DND-41 (cell line): ENCODE results near the gene IL22RA1.

ENCODE experiments used
- ATAC-seq: fragments of 200-7000 bp; cut with Tn5 transposase; 3 replicates; pipeline ENCODE4 v1.9.1; 2021; ENCODE audit warnings: low read depth; ENCODE audit not compliant: insufficient read depth
- DNase-seq: peaks from one replicate; pipeline ENCODE4 v3.0.0-alpha.2; 2020
- H2AFZ ChIP-seq: 2 replicates; pipeline ENCODE4 v1.6.0; 2012; ENCODE audit warnings: low read depth, low read length
- H3K27ac ChIP-seq: 2 replicates; pipeline ENCODE4 v1.5.1; 2012; ENCODE audit warnings: low read length, inconsistent platforms
- H3K27me3 ChIP-seq: fragments of 200-600 bp; sonication (generic); 2 replicates; pipeline ENCODE4 v1.6.0; 2012; ENCODE audit warnings: low read length, mild to moderate bottlenecking, inconsistent platforms; ENCODE audit not compliant: insufficient read depth, poor library complexity
- H3K36me3 ChIP-seq: 2 replicates; pipeline ENCODE4 v1.5.1; 2012; ENCODE audit warnings: low read length, inconsistent platforms; ENCODE audit not compliant: insufficient read depth
- H3K4me1 ChIP-seq: 2 replicates; pipeline ENCODE4 v1.5.1; 2012; ENCODE audit warnings: mild to moderate bottlenecking, low read length; ENCODE audit not compliant: insufficient read depth
- H3K4me2 ChIP-seq: 2 replicates; pipeline ENCODE4 v1.6.0; 2012; ENCODE audit warnings: mild to moderate bottlenecking, moderate library complexity, low read length, inconsistent platforms; ENCODE audit not compliant: insufficient read depth
- H3K4me3 ChIP-seq, 2 experiments: fragments of 200-600 bp in 1 of 2; shearing (Covaris generic) in 1 of 2; 2 replicates each; pipeline ENCODE4 v1.5.1; 2012 to 2016; ENCODE audit warnings: inconsistent platforms in 2 of 2, low read length in 2 of 2, mild to moderate bottlenecking in 2 of 2, low read depth in 1 of 2, moderate library complexity in 1 of 2
- H3K79me2 ChIP-seq: 2 replicates; pipeline ENCODE4 v1.6.0; 2012; ENCODE audit warnings: low read length, inconsistent platforms; ENCODE audit not compliant: insufficient read depth
- H3K9ac ChIP-seq: 2 replicates; pipeline ENCODE4 v1.6.0; 2012; ENCODE audit warnings: low read depth, mild to moderate bottlenecking, inconsistent platforms, low read length, moderate library complexity
- H3K9me3 ChIP-seq: 2 replicates; pipeline ENCODE4 v1.5.1; 2012; ENCODE audit warnings: low read length, moderate library complexity, mild to moderate bottlenecking, inconsistent platforms; ENCODE audit not compliant: insufficient read depth, severe bottlenecking
- H4K20me1 ChIP-seq: 2 replicates; pipeline ENCODE4 v1.6.0; 2012; ENCODE audit warnings: low read length; ENCODE audit not compliant: insufficient read depth
- CTCF ChIP-seq: IDR thresholded peaks from 2 replicates; pipeline ENCODE4 v1.5.1; 2012; ENCODE audit warnings: borderline replicate concordance, low read length, moderate library complexity, mild to moderate bottlenecking; ENCODE audit not compliant: poor library complexity, severe bottlenecking; ENCODE audit errors: extremely low read depth
- EZH2 ChIP-seq: IDR thresholded peaks from 3 replicates; pipeline ENCODE4 v1.6.1; 2012; ENCODE audit warnings: borderline replicate concordance, low read depth, mild to moderate bottlenecking, moderate library complexity, low read length, inconsistent platforms; ENCODE audit not compliant: severe bottlenecking

Gene IL22RA1

DNA sequence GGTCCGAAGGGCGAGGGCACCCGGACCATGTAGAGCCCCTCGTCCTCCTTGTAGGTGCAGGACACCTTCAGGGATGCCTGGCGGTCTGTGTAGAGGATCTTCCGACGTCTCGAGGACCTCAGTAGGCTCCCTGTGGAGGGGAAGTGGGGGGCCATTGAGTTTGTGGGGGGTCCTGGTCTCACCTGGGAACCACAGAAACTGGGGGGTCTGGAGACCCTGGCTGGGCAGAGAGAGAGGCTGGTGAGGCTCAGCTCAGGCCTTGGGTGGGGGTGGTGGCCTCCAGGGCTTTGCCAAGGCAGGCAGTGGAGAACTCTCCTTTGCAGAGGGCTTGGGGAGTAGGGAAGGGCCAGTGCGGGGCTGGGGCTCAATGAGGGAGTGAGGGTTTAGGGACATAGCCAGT, 50.0 kb downstream of the IL22RA1 start:
- DNase-seq (no peak), ATAC-seq (no peak)
- Histone ChIP-seq H3K79me2 (no peaks in the 10 kb centered on the region), H3K27me3 (no peaks in the 10 kb centered on the region), H3K4me3 (no peak overlapping the region), H3K4me1 (0 out of 2 replicates have a peak, but pooled peaks cover 4% of the 10 kb centered on the region), H3K36me3 (no peaks in the 10 kb centered on the region), H3K9ac (no peak overlapping the region), H2AFZ (no peak overlapping the region), H3K9me3 (no peaks in the 10 kb centered on the region), H3K4me2 (no peak overlapping the region), H4K20me1 (peaks cover 5% of the 10 kb centered on the region; the same call in 1 of the 2 replicates), H3K27ac (no peak overlapping the region)
- TF ChIP-seq CTCF (no peak), EZH2 (no peak)

DNA sequence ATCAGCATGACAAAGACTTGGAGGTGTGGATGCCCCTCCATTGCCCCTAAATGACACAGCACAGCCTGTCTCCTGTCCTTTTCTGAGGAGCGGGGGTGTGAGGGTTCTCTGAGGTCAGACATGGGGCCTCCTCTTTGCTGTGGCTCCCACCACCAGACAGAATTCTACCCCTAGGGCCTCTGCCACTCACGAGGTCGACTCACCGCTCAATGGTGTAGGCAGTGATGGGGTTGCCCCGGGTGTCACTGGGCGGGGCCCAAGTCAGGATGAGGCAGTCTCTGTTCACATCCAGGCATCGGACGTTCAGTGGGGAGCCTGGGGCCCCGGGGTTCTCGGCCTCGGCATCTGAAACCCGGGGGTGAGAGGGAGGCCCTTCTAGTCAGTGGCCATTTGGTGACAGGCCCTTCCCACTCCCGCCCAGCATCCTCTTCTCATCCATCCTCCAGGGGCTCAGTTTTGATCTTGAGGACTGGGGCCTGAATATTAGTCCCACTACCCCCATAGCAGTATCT, 50.9 kb downstream of the IL22RA1 start:
- H3K4me1 ChIP-seq, result 0 out of 2 replicates have a peak, but pooled peaks cover 4% of the 10 kb centered on the region
- H3K79me2 ChIP-seq, result no peaks in the 10 kb centered on the region
- H4K20me1 ChIP-seq, result no peaks in the 10 kb centered on the region; the same call in 1 of the 2 replicates
- no peak overlapping the region for H3K9ac ChIP-seq
- no peaks in the 10 kb centered on the region for H3K27me3 ChIP-seq
- ATAC-seq (no peak), DNase-seq (no peak)
- no peak overlapping the region for H3K4me2 ChIP-seq
- H3K9me3 ChIP-seq, result no peaks in the 10 kb centered on the region
- H3K27ac ChIP-seq, result no peak overlapping the region
- no peak overlapping the region for H2AFZ ChIP-seq
- no peak overlapping the region for H3K4me3 ChIP-seq
- H3K36me3 ChIP-seq, result no peaks in the 10 kb centered on the region
- no peak for TF ChIP-seq EZH2

- no peak overlapping the region for H2AFZ ChIP-seq
- TF ChIP-seq CTCF (no peak), EZH2 (no peak)
- 0 out of 2 replicates have a peak, but pooled peaks cover 4% of the 10 kb centered on the region for H3K4me1 ChIP-seq
- no peak overlapping the region for H3K27ac ChIP-seq
- DNase-seq, result no peak
- H3K27me3 ChIP-seq, result no peaks in the 10 kb centered on the region
- H3K4me2 ChIP-seq, result no peak overlapping the region
- no peaks in the 10 kb centered on the region for H3K9me3 ChIP-seq
- H3K79me2 ChIP-seq, result no peaks in the 10 kb centered on the region
- no peaks in the 10 kb centered on the region for H3K36me3 ChIP-seq
- H3K4me3 ChIP-seq, result no peak overlapping the region
- no peak for ATAC-seq
- no peaks in the 10 kb centered on the region; the same call in 1 of the 2 replicates for H4K20me1 ChIP-seq
- H3K9ac ChIP-seq, result no peak overlapping the region
Measured at GRCh38 chr1:24090736-24091135, 52.2 kb downstream of the IL22RA1 start.

DNA sequence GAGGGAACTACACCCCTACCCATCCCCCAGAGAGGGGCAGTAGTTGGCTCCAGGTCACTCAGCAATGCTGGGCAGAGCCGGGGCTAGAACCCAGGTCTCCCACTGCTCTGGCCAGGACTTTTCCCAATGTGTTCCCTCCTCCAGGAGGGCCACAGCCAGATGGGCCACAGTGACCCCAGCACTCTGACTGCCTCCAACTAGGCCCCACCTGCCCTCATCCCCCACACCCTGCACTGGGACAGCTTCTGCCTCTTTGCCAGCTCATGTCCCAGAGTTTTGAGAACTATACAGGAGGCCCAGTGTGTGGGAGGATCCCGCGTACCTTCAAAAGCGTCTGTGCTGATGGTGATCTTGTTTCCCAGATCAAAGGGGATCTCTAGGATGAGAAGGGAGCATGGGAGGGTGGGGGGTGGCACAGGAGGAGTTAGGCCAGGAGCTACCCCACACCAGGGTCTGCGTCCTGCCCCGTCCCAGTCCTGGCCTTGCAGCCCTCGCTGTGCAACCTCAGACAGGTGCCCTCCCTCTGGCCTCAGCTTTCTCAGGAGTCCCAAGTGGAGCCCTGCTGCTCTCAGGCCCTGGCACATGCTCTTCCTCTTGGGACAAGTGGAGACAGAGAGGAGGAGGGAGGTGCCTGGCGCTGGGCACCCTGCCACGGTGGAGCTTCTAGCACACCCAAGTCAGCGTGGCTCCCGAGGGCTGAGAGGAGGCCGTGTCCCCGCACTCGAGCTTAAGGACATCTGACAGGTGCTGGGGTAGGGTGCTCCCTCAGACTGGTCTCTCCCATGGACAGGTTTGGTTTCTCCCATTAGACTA, 53.0 kb downstream of the IL22RA1 start:
- no peaks in the 10 kb centered on the region; the same call in 1 of the 2 replicates for H4K20me1 ChIP-seq
- DNase-seq, result no peak
- H3K4me2 ChIP-seq, result no peak overlapping the region
- H3K9me3 ChIP-seq, result no peaks in the 10 kb centered on the region
- no peak for ATAC-seq
- no peaks in the 10 kb centered on the region for H3K36me3 ChIP-seq
- H3K79me2 ChIP-seq, result no peaks in the 10 kb centered on the region
- no peaks in the 10 kb centered on the region for H3K27me3 ChIP-seq
- TF ChIP-seq EZH2 (no peak), CTCF (no peak)
- no peak overlapping the region for H3K4me3 ChIP-seq
- H2AFZ ChIP-seq, result no peak overlapping the region
- no peak overlapping the region for H3K9ac ChIP-seq
- no peak overlapping the region for H3K27ac ChIP-seq
- H3K4me1 ChIP-seq, result 0 out of 2 replicates have a peak, but pooled peaks cover 4% of the 10 kb centered on the region
